ENCODE measurements around the gene IL25. TPM values are rescaled to one million over a fixed set of nuclear protein-coding genes. Genes with fewer than 3 reads are reported as not detected.

IL25 gene
- total and polyA plus RNA-seq, 2 of the 13 experiments (the other 11 are each of a cell fraction or from before 2014, with no cell fraction given) = not detected

GRCh38 chr14:23413681-23414080 is 41.1 kb downstream of the IL25 start:
- no TSS peak for BruUV-seq (replicated peaks)
- no peak overlapping the region for H3K27ac ChIP-seq (ENCODE audit: extremely low read length, insufficient read depth, low read length)
- no peaks in the 10 kb centered on the region for H3K79me2 ChIP-seq (ENCODE audit: insufficient read depth, low read length)
- in situ Hi-C loops (cut with HindIII; ENCODE audit: extremely low pct_ligation_motif_present, low pct_unique_long_range_greater_than_20kb) = no loop called here
- H3K9ac ChIP-seq (ENCODE audit: insufficient read depth, low read depth, low read length) = no peak overlapping the region
- no peaks in the 10 kb centered on the region for H3K36me3 ChIP-seq (replicated peaks in 1 of 2; ENCODE audit: control insufficient read depth in 1 of 2, insufficient read depth in 2 of 2, low read length in 2 of 2)
- ATAC-seq (no peak), FAIRE-seq (no peak), DNase-seq (ENCODE audit: low spot score) (no peak)
- POLR2A ChIA-PET = no interaction called here
- no peak overlapping the region for H3K4me2 ChIP-seq (ENCODE audit: low read depth, low read length)
- peaks cover 45 to 99% of the 10 kb centered on the region in 2 experiments for H3K27me3 ChIP-seq (ENCODE audit: control insufficient read depth in 1 of 2, insufficient read depth in 2 of 2, low read length in 2 of 2)
- WGBS (ENCODE audit: low lambda C conversion rate) = 46% methylated on average over 16 of the region's 16 CpGs
- H2AFZ ChIP-seq (ENCODE audit: low read length) = no peak overlapping the region
- intact Hi-C loops (cut with micrococcal nuclease; ENCODE audit: unreplicated experiment) = no loop called here
- H3K9me3 ChIP-seq (ENCODE audit: low read length) = no peaks in the 10 kb centered on the region
- TF ChIP-seq, protein P1, sequence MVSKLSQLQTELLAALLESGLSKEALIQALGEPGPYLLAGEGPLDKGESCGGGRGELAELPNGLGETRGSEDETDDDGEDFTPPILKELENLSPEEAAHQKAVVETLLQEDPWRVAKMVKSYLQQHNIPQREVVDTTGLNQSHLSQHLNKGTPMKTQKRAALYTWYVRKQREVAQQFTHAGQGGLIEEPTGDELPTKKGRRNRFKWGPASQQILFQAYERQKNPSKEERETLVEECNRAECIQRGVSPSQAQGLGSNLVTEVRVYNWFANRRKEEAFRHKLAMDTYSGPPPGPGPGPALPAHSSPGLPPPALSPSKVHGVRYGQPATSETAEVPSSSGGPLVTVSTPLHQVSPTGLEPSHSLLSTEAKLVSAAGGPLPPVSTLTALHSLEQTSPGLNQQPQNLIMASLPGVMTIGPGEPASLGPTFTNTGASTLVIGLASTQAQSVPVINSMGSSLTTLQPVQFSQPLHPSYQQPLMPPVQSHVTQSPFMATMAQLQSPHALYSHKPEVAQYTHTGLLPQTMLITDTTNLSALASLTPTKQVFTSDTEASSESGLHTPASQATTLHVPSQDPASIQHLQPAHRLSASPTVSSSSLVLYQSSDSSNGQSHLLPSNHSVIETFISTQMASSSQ (IDR thresholded peaks at IDR 0.05; ENCODE audit: low read depth) = no peak
- TF ChIP-seq, protein P1 (CRISPR knock-in tag; IDR thresholded peaks at IDR 0.05; ENCODE audit: borderline replicate concordance) = 0 out of 2 replicates have a peak, but pooled peaks have one; percentile 25
- TF ChIP-seq, protein P2, sequence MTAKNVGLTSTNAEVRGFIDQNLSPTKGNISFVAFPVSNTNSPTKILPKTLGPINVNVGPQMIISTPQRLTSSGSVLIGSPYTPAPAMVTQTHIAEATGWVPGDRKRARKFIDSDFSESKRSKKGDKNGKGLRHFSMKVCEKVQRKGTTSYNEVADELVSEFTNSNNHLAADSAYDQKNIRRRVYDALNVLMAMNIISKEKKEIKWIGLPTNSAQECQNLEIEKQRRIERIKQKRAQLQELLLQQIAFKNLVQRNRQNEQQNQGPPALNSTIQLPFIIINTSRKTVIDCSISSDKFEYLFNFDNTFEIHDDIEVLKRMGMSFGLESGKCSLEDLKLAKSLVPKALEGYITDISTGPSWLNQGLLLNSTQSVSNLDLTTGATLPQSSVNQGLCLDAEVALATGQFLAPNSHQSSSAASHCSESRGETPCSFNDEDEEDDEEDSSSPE (CRISPR knock-in tag; IDR thresholded peaks at IDR 0.05) = no peak
- 0 out of 2 replicates have a peak, but pooled peaks have one; percentile 53 for TF ChIP-seq ZNF280B (CRISPR knock-in tag; IDR thresholded peaks at IDR 0.05; ENCODE audit: borderline replicate concordance)
- H3K4me3 ChIP-seq (replicated peaks in 1 of 3; ENCODE audit: insufficient read depth in 1 of 3, low read depth in 2 of 3, low read length in 3 of 3) = no peak overlapping the region
- H4K20me1 ChIP-seq (ENCODE audit: insufficient read depth, low read length) = no peaks in the 10 kb centered on the region
- CTCF ChIA-PET (ENCODE audit: low intra/inter-chr PET ratio, low total read pairs) = no interaction called here
- no peaks in the 10 kb centered on the region for H3K4me1 ChIP-seq (ENCODE audit: insufficient read depth, low read length)

All from HepG2 (cell line).